Nephron progenitor cell (in vitro differentiated cells): ENCODE measurements around the gene INPPL1.
A peak's percentile ranks its signal among the peaks of the same experiment; 100 is the strongest.

Experiments
- DNase-seq: peaks from one replicate; pipeline ENCODE4 v3.0.0; 2021
- H3K27ac Mint-ChIP-seq: 2 replicates; pipeline ENCODE4 v1.8.0; 2021; ENCODE audit warnings: mild to moderate bottlenecking, moderate library complexity, mixed read lengths
- H3K27me3 Mint-ChIP-seq: 2 replicates; pipeline ENCODE4 v1.8.0; 2021; ENCODE audit warnings: mild to moderate bottlenecking, low read depth, mixed read lengths; ENCODE audit not compliant: poor library complexity
- H3K36me3 Mint-ChIP-seq: 2 replicates; pipeline ENCODE4 v1.8.0; 2021; ENCODE audit warnings: low read depth, mixed read lengths
- H3K4me1 Mint-ChIP-seq: 2 replicates; pipeline ENCODE4 v1.8.0; 2021; ENCODE audit warnings: mixed read lengths
- H3K4me3 Mint-ChIP-seq: 2 replicates; pipeline ENCODE4 v1.8.0; 2021; ENCODE audit warnings: mild to moderate bottlenecking, moderate library complexity, mixed read lengths
- H3K9me3 Mint-ChIP-seq: 2 replicates; pipeline ENCODE4 v1.8.0; 2021; ENCODE audit warnings: mild to moderate bottlenecking, moderate library complexity, mixed read lengths
- CTCF ChIP-seq: fragments of 200-600 bp; sonication (generic); IDR thresholded peaks from 2 replicates; pipeline ENCODE4 v1.5.0; 2021; ENCODE audit warnings: antibody characterized with exemption

The INPPL1 gene

GRCh38 chr11:72244060-72244360 lies 19.4 kb downstream of the INPPL1 start, which contains the start of gene PHOX2A:
Gene PHOX2A, minus strand, starts transcription at chr11:72244176. Its CDS starts 172 bp downstream, at chr11:72244004.
- TF ChIP-seq CTCF: no peak
- H3K36me3 Mint-ChIP-seq: no peaks in the 10 kb centered on the region
- H3K27ac Mint-ChIP-seq: no peak within 1 kb of the TSS
- H3K9me3 Mint-ChIP-seq: peaks cover 14% of the 10 kb centered on the region
- DNase-seq: peak; percentile 63
- H3K4me1 Mint-ChIP-seq: peaks cover 30% of the 10 kb centered on the region
- peaks cover 44% of the 10 kb centered on the region for H3K27me3 Mint-ChIP-seq
- peak within 1 kb of the TSS; percentile 75 for H3K4me3 Mint-ChIP-seq

GRCh38 chr11:72244361-72245262 lies 20.0 kb downstream of the INPPL1 start:
- peaks cover 38% of the 10 kb centered on the region for H3K27me3 Mint-ChIP-seq
- H3K4me1 Mint-ChIP-seq: peaks cover 24% of the 10 kb centered on the region
- H3K36me3 Mint-ChIP-seq: no peaks in the 10 kb centered on the region
- peak; percentile 58 for DNase-seq
- peak overlapping the region; percentile 75 for H3K4me3 Mint-ChIP-seq
- no peak overlapping the region for H3K27ac Mint-ChIP-seq
- no peak for TF ChIP-seq CTCF
- peaks cover 14% of the 10 kb centered on the region for H3K9me3 Mint-ChIP-seq

GRCh38 chr11:72245263-72245816 lies 20.8 kb downstream of the INPPL1 start:
- no peak for TF ChIP-seq CTCF
- Mint-ChIP-seq H3K27ac (no peak overlapping the region), H3K4me1 (peaks cover 22% of the 10 kb centered on the region), H3K9me3 (peaks cover 13% of the 10 kb centered on the region), H3K27me3 (peaks cover 38% of the 10 kb centered on the region), H3K4me3 (no peak overlapping the region), H3K36me3 (no peaks in the 10 kb centered on the region)
- no peak for DNase-seq

GRCh38 chr11:72247584-72247983 lies 23.0 kb downstream of the INPPL1 start:
- no peak overlapping the region for H3K27ac Mint-ChIP-seq
- peaks cover 20% of the 10 kb centered on the region for H3K27me3 Mint-ChIP-seq
- peaks cover 6% of the 10 kb centered on the region for H3K9me3 Mint-ChIP-seq
- no peak for TF ChIP-seq CTCF
- H3K4me1 Mint-ChIP-seq: peaks cover 6% of the 10 kb centered on the region
- no peak for DNase-seq
- no peaks in the 10 kb centered on the region for H3K36me3 Mint-ChIP-seq
- H3K4me3 Mint-ChIP-seq: no peak overlapping the region

- Mint-ChIP-seq H3K36me3 (no peaks in the 10 kb centered on the region), H3K4me3 (no peak overlapping the region), H3K27me3 (peaks cover 19% of the 10 kb centered on the region), H3K4me1 (no peaks in the 10 kb centered on the region), H3K9me3 (peaks cover 15% of the 10 kb centered on the region), H3K27ac (no peak overlapping the region)
- DNase-seq: no peak
- TF ChIP-seq CTCF: no peak
Observed at GRCh38 chr11:72249961-72250360, 25.4 kb downstream of the INPPL1 start.
